Testis (tissue), 3 donors: ENCODE data around the gene BACH2. TPM values are rescaled to one million over a fixed set of nuclear protein-coding genes. Genes with fewer than 3 reads are reported as not detected.
A peak's percentile ranks its signal among the peaks of the same experiment; 100 is the strongest.

Source experiments
- DNase-seq: peaks from one replicate; pipeline ENCODE4 v3.0.0-alpha.2; 2019
- H3K27ac ChIP-seq, 2 donors: fragments of 200-600 bp; sonication (generic); one replicate each; pipeline ENCODE4 v1.5.1; 2019
- H3K27me3 ChIP-seq: fragments of 200-600 bp; sonication (generic); one replicate; pipeline ENCODE4 v1.5.1; 2019
- H3K36me3 ChIP-seq: fragments of 200-600 bp; sonication (generic); one replicate; pipeline ENCODE4 v1.5.1; 2017; ENCODE audit warnings: low read depth; ENCODE audit errors: missing control alignments
- H3K4me1 ChIP-seq: fragments of 200-600 bp; sonication (generic); one replicate; pipeline ENCODE4 v1.5.1; 2019
- H3K4me3 ChIP-seq, 2 donors: fragments of 200-600 bp; sonication (generic); one replicate each; pipeline ENCODE4 v1.5.1; 2017 to 2019
- H3K9me3 ChIP-seq: fragments of 200-600 bp; sonication (generic); one replicate; pipeline ENCODE4 v1.5.1; 2017
- POLR2A ChIP-seq: fragments of 450-650 bp; IDR thresholded peaks from one replicate; pipeline ENCODE4 v1.6.1; 2017; ENCODE audit warnings: antibody characterized with exemption, mild to moderate bottlenecking, moderate library complexity
- WGBS, 2 donors: methylation state at CpG; one replicate each; pipeline ENCODE4 v1.1.5; 2018; 5-methylcytosine and 5-hydroxymethylcytosine counted together
- intact Hi-C: fragments of 100-400 bp; cut with DNase I; formaldehyde crosslinking; loops from one replicate; pipeline ENCODE4 v1.15.1; 2023; ENCODE audit warnings: low total_unique reads
- polyA plus RNA-seq: library from polyadenylated mRNA; stranded (reverse); fragments of 350-450 nt; fragmentation: Illumina TruSeq; extraction: RNeasy Lipid Tissue Mini Kit (QIAGEN cat#74804); gene quantifications from one replicate; pipeline ENCODE4 v1.2.3, GENCODE V29; 2014; ENCODE audit warnings: low read depth, low replicate concordance; ENCODE audit not compliant: insufficient read depth
- total RNA-seq, 2 donors: library from RNA; depleted of rRNA; stranded (reverse); fragments of >200 nt; gene quantifications; one replicate each; pipeline ENCODE4 v1.2.3, GENCODE V29; 2016
- TF ChIP-seq, protein P1 (sequence below), 3 experiments: fragments of 450-650 bp in 2 of 3; fragments of 200-600 bp in 1 of 3; sonication (generic) in 1 of 3; IDR thresholded peaks; one replicate each; pipeline ENCODE4 v1.5.1; 2016 to 2019; ENCODE audit warnings: antibody characterized with exemption in 3 of 3, mild to moderate bottlenecking in 2 of 3, moderate library complexity in 1 of 3

The BACH2 gene
- total and polyA plus RNA-seq, 3 donors from 2014 or later: 5.0 to 8.3 (median 6.5) TPM

- Histone ChIP-seq H3K27ac (no peak overlapping the region), H3K36me3 (no peaks in the 10 kb centered on the region), H3K27me3 (no peaks in the 10 kb centered on the region), H3K4me3 (no peak overlapping the region), H3K9me3 (no peaks in the 10 kb centered on the region), H3K4me1 (no peaks in the 10 kb centered on the region)
- 51 to 68% methylated on average over 15 of the region's 15 CpGs for WGBS, 2 donors
- peak; percentile 61 for DNase-seq
- TF ChIP-seq, protein P1, sequence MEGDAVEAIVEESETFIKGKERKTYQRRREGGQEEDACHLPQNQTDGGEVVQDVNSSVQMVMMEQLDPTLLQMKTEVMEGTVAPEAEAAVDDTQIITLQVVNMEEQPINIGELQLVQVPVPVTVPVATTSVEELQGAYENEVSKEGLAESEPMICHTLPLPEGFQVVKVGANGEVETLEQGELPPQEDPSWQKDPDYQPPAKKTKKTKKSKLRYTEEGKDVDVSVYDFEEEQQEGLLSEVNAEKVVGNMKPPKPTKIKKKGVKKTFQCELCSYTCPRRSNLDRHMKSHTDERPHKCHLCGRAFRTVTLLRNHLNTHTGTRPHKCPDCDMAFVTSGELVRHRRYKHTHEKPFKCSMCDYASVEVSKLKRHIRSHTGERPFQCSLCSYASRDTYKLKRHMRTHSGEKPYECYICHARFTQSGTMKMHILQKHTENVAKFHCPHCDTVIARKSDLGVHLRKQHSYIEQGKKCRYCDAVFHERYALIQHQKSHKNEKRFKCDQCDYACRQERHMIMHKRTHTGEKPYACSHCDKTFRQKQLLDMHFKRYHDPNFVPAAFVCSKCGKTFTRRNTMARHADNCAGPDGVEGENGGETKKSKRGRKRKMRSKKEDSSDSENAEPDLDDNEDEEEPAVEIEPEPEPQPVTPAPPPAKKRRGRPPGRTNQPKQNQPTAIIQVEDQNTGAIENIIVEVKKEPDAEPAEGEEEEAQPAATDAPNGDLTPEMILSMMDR (IDR thresholded peaks at IDR 0.05): no peak
- TF ChIP-seq POLR2A: no peak
- intact Hi-C loops: loop anchor here (10.0 kb wide), 1 partner anchor 524 kb away; no protein-coding TSS in a partner anchor
Measured at GRCh38 chr6:89950879-89951391, 345.7 kb downstream of the BACH2 start.

DNA sequence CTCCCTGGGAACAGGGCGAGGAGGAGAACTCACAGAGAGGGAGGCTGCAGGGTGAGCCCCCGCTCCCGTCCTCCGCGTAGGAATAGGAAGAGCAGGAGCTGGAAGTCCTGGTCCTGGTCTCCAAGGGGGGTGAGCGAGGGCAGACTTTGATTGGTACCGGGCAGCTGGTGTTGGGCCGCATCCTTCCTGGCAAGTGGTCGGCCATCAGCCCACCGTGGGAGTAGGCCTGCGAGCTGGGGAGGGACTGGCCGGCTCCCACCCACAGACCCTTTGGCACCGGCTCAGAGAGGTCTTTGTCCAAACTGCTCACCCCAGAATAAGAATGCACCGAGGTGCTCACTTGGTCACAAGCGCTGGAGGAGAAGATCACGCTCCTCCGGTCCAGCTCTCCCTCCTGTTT is 346.2 kb downstream of the BACH2 start:
- H3K4me1 ChIP-seq: no peaks in the 10 kb centered on the region
- no peak overlapping the region for H3K27ac ChIP-seq
- 54 to 63% methylated on average over 14 to 16 of the region's 17 CpGs for WGBS, 2 donors
- H3K4me3 ChIP-seq: no peak overlapping the region
- H3K9me3 ChIP-seq: no peaks in the 10 kb centered on the region
- DNase-seq: peak; percentile 20
- H3K36me3 ChIP-seq: no peaks in the 10 kb centered on the region
- H3K27me3 ChIP-seq: no peaks in the 10 kb centered on the region
- intact Hi-C loops: loop anchor here (10.0 kb wide), 1 partner anchor 524 kb away; no protein-coding TSS in a partner anchor
- TF ChIP-seq, protein P1 (IDR thresholded peaks at IDR 0.05): no peak
- no peak for TF ChIP-seq POLR2A

- WGBS, 2 donors: 83 to 91% methylated on average over 4 to 5 of the region's 5 CpGs
Measured at GRCh38 chr6:89948876-89949275, 347.8 kb downstream of the BACH2 start.

DNA sequence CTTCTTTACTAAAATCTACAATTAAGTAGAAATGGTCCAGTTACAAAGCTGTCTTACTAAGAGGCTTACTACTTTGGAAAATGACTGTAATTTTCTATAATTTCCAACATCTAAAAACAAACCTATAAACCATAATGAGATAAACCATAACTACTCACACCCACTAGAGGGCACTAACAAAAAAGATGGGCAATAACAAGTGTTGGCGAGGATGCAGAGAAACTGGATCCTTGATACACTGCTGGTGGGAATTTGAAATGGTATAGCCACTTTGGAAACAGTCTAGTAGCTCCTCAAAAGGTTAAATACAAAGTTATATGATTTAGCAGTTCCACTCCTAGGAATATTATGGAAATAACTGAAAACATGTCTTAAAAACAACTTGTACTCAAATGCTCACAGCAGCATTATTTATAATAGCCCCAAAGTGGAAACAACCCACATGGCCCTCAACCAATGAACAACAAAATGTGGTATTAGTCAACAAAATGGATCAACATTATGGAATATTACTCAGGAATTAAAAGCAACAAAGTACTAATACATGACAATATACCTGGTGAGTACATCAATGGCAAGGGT is 351.7 kb downstream of the BACH2 start:
- H3K27ac ChIP-seq: no peak overlapping the region
- intact Hi-C loops: no loop called here
- TF ChIP-seq, protein P1 (IDR thresholded peaks at IDR 0.05): peak in 2 of 3 experiments; percentile 14 to 37
- TF ChIP-seq POLR2A: no peak
- no peaks in the 10 kb centered on the region for H3K36me3 ChIP-seq
- no peaks in the 10 kb centered on the region for H3K9me3 ChIP-seq
- H3K4me3 ChIP-seq: no peak overlapping the region
- no peak for DNase-seq
- 88 to 89% methylated on average over 1 of the region's 1 CpG for WGBS, 2 donors
- no peaks in the 10 kb centered on the region for H3K27me3 ChIP-seq
- H3K4me1 ChIP-seq: no peaks in the 10 kb centered on the region

More at GRCh38 chr6:89948876-89949275, 347.8 kb downstream of the BACH2 start:
- no peak for DNase-seq
- H3K9me3 ChIP-seq: no peaks in the 10 kb centered on the region
- no peaks in the 10 kb centered on the region for H3K36me3 ChIP-seq
- no peaks in the 10 kb centered on the region for H3K27me3 ChIP-seq
- TF ChIP-seq POLR2A: no peak
- TF ChIP-seq, protein P1 (IDR thresholded peaks at IDR 0.05): no peak
- H3K4me1 ChIP-seq: no peaks in the 10 kb centered on the region
- intact Hi-C loops: no loop called here
- no peak overlapping the region for H3K27ac ChIP-seq
- H3K4me3 ChIP-seq: no peak overlapping the region
